T-helper 1 cell (primary cell): ENCODE data around the gene NPHS1.
"Not testable (repeated sequence)": the region's sequence is repeated elsewhere in the genome, so short reads cannot be mapped to it uniquely, and the experiment has no call there.

Experiments
- DNase-seq, 5 donors: peaks; one replicate each; pipeline ENCODE4 v3.0.0-alpha.2; 2012 to 2020
- total RNA-seq, 4 donors: gene quantifications; one replicate each; lab custom pipeline; 2026; lab: John Stamatoyannopoulos, UW

The NPHS1 gene, protein sequence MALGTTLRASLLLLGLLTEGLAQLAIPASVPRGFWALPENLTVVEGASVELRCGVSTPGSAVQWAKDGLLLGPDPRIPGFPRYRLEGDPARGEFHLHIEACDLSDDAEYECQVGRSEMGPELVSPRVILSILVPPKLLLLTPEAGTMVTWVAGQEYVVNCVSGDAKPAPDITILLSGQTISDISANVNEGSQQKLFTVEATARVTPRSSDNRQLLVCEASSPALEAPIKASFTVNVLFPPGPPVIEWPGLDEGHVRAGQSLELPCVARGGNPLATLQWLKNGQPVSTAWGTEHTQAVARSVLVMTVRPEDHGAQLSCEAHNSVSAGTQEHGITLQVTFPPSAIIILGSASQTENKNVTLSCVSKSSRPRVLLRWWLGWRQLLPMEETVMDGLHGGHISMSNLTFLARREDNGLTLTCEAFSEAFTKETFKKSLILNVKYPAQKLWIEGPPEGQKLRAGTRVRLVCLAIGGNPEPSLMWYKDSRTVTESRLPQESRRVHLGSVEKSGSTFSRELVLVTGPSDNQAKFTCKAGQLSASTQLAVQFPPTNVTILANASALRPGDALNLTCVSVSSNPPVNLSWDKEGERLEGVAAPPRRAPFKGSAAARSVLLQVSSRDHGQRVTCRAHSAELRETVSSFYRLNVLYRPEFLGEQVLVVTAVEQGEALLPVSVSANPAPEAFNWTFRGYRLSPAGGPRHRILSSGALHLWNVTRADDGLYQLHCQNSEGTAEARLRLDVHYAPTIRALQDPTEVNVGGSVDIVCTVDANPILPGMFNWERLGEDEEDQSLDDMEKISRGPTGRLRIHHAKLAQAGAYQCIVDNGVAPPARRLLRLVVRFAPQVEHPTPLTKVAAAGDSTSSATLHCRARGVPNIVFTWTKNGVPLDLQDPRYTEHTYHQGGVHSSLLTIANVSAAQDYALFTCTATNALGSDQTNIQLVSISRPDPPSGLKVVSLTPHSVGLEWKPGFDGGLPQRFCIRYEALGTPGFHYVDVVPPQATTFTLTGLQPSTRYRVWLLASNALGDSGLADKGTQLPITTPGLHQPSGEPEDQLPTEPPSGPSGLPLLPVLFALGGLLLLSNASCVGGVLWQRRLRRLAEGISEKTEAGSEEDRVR (N-terminal part only)
- total RNA-seq: 0 to 0.23 (median 0.14) reads per million in 4 donors

- no peak for DNase-seq
Observed at GRCh38 chr19:35852029-35852780, at the start of gene NPHS1. TSS of gene NPHS1 (minus strand) at chr19:35852504. CDS start at chr19:35851837, 667 bp downstream.

GRCh38 chr19:35901055-35901644, 48.8 kb upstream of the NPHS1 start:
- no peak for DNase-seq

GRCh38 chr19:35899547-35900214, 47.4 kb upstream of the NPHS1 start:
- DNase-seq: peak; percentile 79 to 92 (median 85)

DNA sequence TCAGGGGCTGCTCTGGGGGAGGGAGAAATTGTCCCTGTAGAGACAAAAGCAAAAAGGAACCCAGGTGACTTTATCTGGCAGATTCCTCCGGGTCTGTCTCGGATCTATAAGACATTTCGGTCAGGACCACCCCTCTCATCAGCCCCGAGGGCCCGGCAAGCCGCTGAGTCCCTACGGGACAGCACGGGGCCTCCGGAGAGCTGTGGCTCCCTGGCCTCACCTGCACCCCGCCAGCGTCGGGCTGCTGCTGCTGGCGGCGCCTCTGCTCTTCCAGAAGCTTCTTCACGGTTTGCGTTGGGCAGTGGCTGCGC, 46.1 kb upstream of the NPHS1 start:
- DNase-seq: no peak

GRCh38 chr19:35897706-35898451, 45.6 kb upstream of the NPHS1 start:
- DNase-seq: no peak

DNA sequence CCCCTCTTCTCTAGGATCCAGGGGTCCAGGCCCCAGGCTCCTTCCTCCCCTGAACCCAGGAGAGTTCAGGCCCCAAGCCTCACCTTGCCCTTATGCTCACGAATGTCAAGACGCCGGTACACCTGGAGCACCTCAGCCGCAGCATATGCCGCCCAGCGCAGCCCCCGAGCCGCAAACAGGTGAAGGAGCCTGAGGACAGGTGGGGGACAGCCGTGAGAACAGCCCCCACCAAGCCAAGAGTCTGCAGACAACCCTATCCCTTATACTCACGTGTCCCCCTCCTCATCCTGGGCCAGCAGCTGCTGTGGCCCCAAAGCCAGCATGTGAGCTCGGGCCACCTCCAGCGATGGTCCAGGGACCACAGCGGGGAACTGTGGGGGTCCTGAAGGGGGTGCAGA, 44.3 kb upstream of the NPHS1 start:
- DNase-seq: no peak

GRCh38 chr19:35895911-35896642, 43.8 kb upstream of the NPHS1 start:
- DNase-seq: no peak

GRCh38 chr19:35894342-35894741, 42.0 kb upstream of the NPHS1 start:
- DNase-seq: no peak

DNA sequence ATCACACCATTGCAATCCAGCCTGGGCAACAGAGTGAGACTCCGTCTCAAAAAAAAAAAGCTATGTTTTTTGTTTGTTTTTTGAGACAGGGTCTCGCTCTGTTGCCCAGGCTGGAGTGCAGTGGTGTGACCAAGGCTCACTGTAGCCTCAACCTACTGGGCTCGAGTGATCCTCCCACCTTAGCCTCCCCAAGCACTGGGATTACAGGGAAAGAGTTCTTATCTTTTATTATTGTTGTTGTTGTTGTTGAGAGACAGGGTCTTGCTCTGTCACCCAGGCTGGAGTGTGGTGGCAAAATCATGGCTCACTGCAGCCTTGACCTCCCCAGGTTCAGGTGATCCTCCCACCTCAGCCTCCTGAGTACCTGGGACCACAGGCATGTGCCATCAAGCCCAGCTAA, 39.5 kb upstream of the NPHS1 start:
- DNase-seq: not testable (repeated sequence)

DNA sequence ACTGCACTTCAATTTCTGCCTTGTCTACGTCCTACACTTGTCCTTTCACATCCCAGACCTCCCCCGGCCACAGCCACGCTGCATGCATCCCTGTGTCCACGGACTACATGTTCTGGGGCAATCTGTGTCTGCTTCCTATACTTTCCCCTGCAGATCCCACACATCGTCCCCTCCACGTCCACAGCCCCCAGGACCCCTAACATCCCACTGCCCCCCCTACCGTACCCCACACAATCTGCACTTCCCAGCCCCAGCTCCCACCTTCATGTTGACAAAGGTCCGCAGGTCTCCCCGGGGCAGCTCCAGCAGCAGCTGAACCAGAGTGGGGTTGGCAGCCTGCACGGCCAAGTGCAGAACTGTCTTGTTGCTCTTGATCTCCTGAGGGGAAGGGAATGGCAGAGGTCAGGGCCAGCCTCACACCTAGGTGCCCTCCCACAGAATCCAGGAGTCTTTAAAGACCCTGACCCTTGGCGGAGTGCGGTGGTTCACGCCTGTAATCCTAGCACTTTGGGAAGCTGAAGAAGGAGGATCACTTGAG, 37.9 kb upstream of the NPHS1 start:
- no peak for DNase-seq

DNA sequence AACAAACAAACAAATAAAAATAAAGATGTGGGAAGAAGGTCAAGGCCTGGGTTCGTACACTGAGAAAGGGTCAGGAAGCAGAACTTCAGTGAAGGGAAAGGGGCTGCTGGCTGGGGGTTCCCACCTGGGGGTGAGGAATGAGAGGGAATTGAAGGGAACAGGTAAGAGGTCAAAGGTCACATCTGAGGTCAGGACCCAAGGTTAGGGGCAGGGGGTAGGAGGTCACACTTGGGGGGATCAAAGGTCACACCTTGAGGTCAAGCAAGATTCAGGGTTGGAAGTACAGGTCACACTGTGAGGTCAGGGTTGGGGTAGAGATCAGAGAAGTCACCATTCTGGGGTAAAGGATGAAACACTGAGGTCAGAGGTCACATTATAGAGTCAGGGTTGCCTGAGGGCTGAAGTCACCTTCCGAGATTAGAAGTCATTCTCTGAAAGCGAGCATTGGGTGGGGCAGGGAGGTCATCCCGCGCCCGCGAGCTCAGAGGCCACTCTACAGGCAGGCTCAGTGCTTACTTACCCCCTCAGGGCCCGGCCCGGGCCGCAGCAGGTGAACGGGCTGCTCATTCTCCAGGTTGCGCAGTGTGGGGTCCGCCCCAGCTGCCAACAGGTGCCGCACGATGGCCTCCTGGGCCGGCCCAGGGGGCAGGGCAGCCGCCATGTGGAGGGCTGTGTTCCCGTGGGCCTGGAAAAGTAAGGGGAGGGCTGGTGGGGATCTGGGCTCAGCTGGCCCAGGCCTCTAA, 37.2 kb upstream of the NPHS1 start:
- no peak for DNase-seq

DNA sequence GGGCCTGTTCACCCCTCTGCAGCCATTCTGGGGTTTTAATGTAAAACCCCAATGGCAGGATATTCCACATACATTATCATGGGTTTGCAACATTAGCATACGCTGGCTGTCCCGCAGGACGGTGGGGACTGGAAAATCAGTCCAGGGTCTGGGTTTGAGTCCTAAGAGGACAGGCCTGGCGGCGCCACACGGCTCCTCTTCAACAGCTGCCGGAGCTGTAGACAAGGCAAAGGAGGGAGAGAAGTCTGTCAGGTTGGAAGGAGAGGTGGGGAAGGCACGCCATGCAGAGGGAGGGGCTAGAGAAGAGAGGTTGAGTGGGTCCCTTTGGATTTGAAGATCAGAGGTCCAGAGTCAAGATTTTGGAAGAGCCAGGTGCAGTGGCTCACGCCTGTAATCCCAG, 36.1 kb upstream of the NPHS1 start:
- DNase-seq: no peak

- DNase-seq: no peak
Observed at GRCh38 chr19:35887197-35887596, 34.9 kb upstream of the NPHS1 start.

- no peak for DNase-seq
Observed at GRCh38 chr19:35885904-35886303, 33.6 kb upstream of the NPHS1 start.

DNA sequence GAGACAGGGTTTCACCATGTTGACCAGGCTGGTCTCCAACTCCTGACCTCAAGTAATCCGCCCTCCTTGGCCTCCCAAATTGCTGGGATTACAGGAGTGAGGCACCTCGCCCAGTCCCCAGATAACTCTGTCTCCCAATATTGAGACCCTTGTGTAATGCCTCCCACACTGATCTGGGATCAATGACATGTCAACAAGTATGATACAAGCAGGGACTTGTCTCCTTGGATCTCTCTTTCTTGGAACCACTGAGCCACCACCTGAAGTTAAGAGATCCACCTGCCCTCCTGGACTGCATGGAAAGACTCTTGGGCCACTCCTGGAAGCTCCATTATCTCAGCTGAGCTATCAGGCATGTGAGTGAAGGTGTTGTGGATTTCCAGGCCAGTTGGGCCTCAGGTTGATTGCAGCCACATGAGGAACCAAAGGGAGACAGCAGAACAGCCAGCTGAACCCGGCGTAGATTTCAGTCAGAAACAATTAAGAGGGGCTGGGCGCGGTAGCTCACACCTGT, 33.0 kb upstream of the NPHS1 start:
- no peak for DNase-seq

GRCh38 chr19:35883882-35884281, 31.6 kb upstream of the NPHS1 start:
- no peak for DNase-seq

- peak in 3 of 5 donors; percentile 37 to 65 (median 52) for DNase-seq
Observed at GRCh38 chr19:35882114-35882832, 30.0 kb upstream of the NPHS1 start.

DNA sequence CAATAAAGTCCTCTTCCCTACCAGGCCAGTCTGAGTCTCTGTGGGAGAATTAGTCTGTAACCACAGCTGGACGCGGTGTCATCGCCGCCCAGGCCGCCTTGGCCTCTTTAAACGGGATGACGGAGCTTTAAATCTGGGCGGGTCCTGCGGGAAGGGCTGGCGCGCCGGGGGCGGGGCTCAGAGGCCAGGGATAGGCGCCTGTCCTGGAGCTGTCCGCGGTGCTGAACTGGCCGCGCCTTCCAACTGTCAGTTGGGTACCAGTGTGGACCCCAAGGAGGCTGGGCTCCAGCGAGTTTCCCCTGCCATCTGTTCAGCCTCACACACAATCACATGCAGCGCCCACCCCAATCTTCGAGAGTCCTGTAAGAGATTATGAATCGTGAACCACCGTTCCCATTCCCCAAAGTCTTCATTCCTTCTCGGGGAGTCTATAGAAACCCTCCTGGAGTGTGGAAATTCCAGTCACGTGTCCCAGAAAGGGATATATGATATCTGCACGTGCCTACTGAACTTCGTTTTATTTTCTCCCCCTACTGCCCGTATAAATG, 27.5 kb upstream of the NPHS1 start:
- DNase-seq: peak; percentile 50 to 75 (median 68)
